ENCODE results near the gene GTF2A2.

GTF2A2 gene

GRCh38 chr15:59596640-59597039, 60.7 kb downstream of the GTF2A2 start:
- no peak for DNase-seq

DNA sequence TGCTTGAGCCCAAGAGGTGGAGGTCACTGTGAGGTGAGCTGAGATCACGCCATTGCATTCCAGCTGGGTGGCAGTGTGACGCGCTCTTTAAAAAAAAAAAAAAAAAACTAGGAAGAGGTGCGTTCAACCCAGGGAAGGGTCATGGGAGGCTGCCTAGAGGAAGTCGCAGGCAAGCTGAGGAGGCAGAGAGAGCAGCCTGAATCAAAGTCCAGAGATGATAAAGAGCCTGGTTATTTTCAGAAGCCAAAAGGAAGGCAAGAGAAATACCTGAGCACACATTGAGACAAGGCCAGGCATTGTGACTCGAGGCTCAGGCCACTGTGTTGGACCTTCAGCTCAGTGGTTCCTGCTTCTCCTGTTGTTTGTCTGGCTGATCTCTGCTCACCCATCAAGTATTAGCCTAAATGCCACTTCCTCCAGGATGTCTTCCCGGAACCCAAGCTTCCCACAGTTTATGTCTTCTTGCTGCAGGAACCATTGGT, 61.8 kb downstream of the GTF2A2 start:
- no peak for DNase-seq

GRCh38 chr15:59594991-59595390, 62.3 kb downstream of the GTF2A2 start:
- DNase-seq: no peak

GRCh38 chr15:59594493-59594942, 62.8 kb downstream of the GTF2A2 start:
- no peak for DNase-seq

DNA sequence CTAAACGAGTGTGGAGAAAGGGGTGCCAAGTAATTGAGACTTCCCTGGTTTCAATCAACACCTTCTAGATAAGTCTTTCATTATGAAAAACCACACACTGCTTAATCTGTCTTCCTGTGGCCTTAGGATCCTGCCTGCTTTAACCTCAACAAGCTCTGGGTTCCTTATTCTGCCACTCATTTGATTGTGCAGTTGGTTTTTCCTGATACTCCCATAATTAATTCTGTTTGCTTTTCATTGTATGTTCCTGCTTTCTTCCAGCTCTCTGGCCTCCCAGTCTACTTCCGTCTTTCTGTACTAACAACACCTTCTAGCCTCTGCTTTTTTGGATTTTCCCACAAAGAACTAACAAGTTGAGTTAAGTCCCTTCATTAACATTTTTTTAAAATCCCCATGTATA, 66.0 kb downstream of the GTF2A2 start:
- DNase-seq: no peak

DNA sequence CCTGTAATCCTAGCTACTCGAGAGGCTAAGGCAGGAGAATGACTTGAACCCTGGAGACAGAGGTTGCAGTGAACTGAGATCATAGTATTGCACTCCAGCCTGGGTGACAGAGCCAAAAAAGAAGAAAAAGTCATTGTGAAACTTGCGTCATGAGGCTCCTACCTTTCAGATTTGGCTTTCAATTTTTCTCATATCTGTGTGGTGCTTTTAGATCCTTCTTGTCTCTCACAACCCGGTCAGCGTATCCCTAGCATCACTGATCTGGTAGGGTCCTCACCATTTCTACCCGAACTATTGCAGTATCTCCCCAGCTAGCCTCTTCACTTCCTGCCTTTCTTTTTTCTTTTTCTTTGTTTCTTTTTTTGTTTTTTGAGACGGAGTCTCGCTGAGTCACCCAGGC, 67.3 kb downstream of the GTF2A2 start:
- DNase-seq: no peak

Measured in NCI-H187 (cell line).